Activated CD8-positive, alpha-beta memory T cell treated with anti-CD3 and anti-CD28 coated beads for 36 hours (primary cell): ENCODE data around the gene ZNF497. TPM values are rescaled to one million over a fixed set of nuclear protein-coding genes. Genes with fewer than 3 reads are reported as not detected.

Experiments
- CTCF ChIA-PET: fragments of 350-600 bp; sonication (Branson Sonifier 250); formaldehyde crosslinking; loops from one replicate; lab custom pipeline; 2021; ENCODE audit warnings: antibody characterized with exemption; lab: Charles Lee
- POLR2A ChIA-PET: fragments of 350-600 bp; sonication (Branson Sonifier 250); formaldehyde crosslinking; loops from one replicate; lab custom pipeline; 2021; ENCODE audit warnings: antibody characterized with exemption; lab: Charles Lee
- total RNA-seq, 2 experiments: library from RNA; stranded (reverse); gene quantifications; one replicate each; pipeline ENCODE4 v1.2.3, GENCODE V29; 2021

ZNF497 gene
- total RNA-seq, 2 experiments from 2014 or later = 1.5 to 1.7 TPM

- CTCF ChIA-PET = no interaction called here
- POLR2A ChIA-PET = interaction anchor here (1.3 kb wide), 1 partner anchor 8 kb away, joined by 3 read pairs; no protein-coding TSS in a partner anchor
Observed at GRCh38 chr19:58355215-58355796, 7.2 kb downstream of the ZNF497 start.

GRCh38 chr19:58354478-58355030 lies 8.0 kb downstream of the ZNF497 start:
- ChIA-PET CTCF (no interaction called here), POLR2A (no interaction called here)

GRCh38 chr19:58353717-58354477 lies 8.7 kb downstream of the ZNF497 start:
- POLR2A ChIA-PET = no interaction called here
- CTCF ChIA-PET = no interaction called here

- POLR2A ChIA-PET = interaction anchor here (0.6 kb wide), 1 partner anchor 436 kb away, joined by 4 read pairs; no protein-coding TSS in a partner anchor
Observed at GRCh38 chr19:58352760-58353671, 9.5 kb downstream of the ZNF497 start, which contains the start of gene A1BG. Gene A1BG (minus strand): TSS chr19:58353492. CDS start chr19:58353437, 55 bp downstream.

GRCh38 chr19:58351990-58352755 lies 10.4 kb downstream of the ZNF497 start:
- POLR2A ChIA-PET = interaction anchor here (0.6 kb wide), 1 partner anchor 435 kb away, joined by 4 read pairs; no protein-coding TSS in a partner anchor
- CTCF ChIA-PET = interaction anchor here (0.6 to 0.7 kb wide), 2 partner anchors 11 kb away, joined by 3 to 4 read pairs; partner anchors contain the start of gene ZNF497

More at GRCh38 chr19:58352760-58353671, 9.5 kb downstream of the ZNF497 start, which contains the start of gene A1BG:
- CTCF ChIA-PET = no interaction called here

- CTCF ChIA-PET = interaction anchor here (0.7 kb wide), 1 partner anchor 11 kb away, joined by 3 read pairs; the partner anchor contains the start of gene ZNF497
- POLR2A ChIA-PET = no interaction called here
Observed at GRCh38 chr19:58351558-58351878, 11.0 kb downstream of the ZNF497 start.

- POLR2A ChIA-PET = no interaction called here
- CTCF ChIA-PET = no interaction called here
Observed at GRCh38 chr19:58350871-58351557, 11.5 kb downstream of the ZNF497 start.

GRCh38 chr19:58350001-58350861 lies 12.3 kb downstream of the ZNF497 start:
- POLR2A ChIA-PET = no interaction called here
- CTCF ChIA-PET = no interaction called here

GRCh38 chr19:58349590-58349989 lies 13.0 kb downstream of the ZNF497 start:
- ChIA-PET CTCF (no interaction called here), POLR2A (no interaction called here)

GRCh38 chr19:58348080-58348479 lies 14.5 kb downstream of the ZNF497 start:
- CTCF ChIA-PET = interaction anchor here (0.8 to 1.2 kb wide), 3 partner anchors 9 to 15 kb away, joined by 3 to 4 read pairs (median 4); no protein-coding TSS in a partner anchor
- POLR2A ChIA-PET = interaction anchor here (0.8 to 2.0 kb wide), 6 partner anchors 9 to 165 kb away, joined by 3 to 12 read pairs (median 4); partner anchors contain the start of genes ZNF274, ZNF497 and ZNF837

- CTCF ChIA-PET = interaction anchor here (0.6 to 1.7 kb wide), 7 partner anchors 15 to 128 kb away, joined by 3 to 4 read pairs (median 3); no protein-coding TSS in a partner anchor
Observed at GRCh38 chr19:58346961-58347929, 15.3 kb downstream of the ZNF497 start.

GRCh38 chr19:58345558-58345957 lies 17.0 kb downstream of the ZNF497 start:
- POLR2A ChIA-PET = no interaction called here

More at GRCh38 chr19:58346961-58347929, 15.3 kb downstream of the ZNF497 start:
- POLR2A ChIA-PET = interaction anchor here (0.6 to 2.0 kb wide), 10 partner anchors 8 to 166 kb away, joined by 3 to 12 read pairs (median 3); partner anchors contain the start of genes RPS5, ZNF274, ZNF497 and ZNF8

GRCh38 chr19:58338825-58339558 lies 23.6 kb downstream of the ZNF497 start:
- ChIA-PET CTCF (no interaction called here), POLR2A (no interaction called here)

More at GRCh38 chr19:58345558-58345957, 17.0 kb downstream of the ZNF497 start:
- CTCF ChIA-PET = interaction anchor here (0.7 to 1.7 kb wide), 2 partner anchors 12 to 126 kb away, joined by 3 to 4 read pairs; no protein-coding TSS in a partner anchor

GRCh38 chr19:58338336-58338735 lies 24.2 kb downstream of the ZNF497 start:
- ChIA-PET CTCF (no interaction called here), POLR2A (no interaction called here)

GRCh38 chr19:58336820-58337219 lies 25.7 kb downstream of the ZNF497 start:
- POLR2A ChIA-PET = no interaction called here
- CTCF ChIA-PET = no interaction called here
